HPDE6-E6E7 (cell line): Measurements from ENCODE around the gene IGF1R.

Experiments
- DNase-seq: peaks from one replicate; pipeline ENCODE4 v3.0.0; 2011; ENCODE audit warnings: missing footprints; ENCODE audit errors: extremely low spot score

IGF1R gene

GRCh38 chr15:98725874-98726273, 77.5 kb downstream of the IGF1R start:
- no peak for DNase-seq

GRCh38 chr15:98727115-98728040, 79.0 kb downstream of the IGF1R start:
- peak; percentile 98 for DNase-seq

GRCh38 chr15:98728082-98728810, 79.9 kb downstream of the IGF1R start:
- no peak for DNase-seq

GRCh38 chr15:98728811-98729160, 80.4 kb downstream of the IGF1R start:
- DNase-seq = no peak

GRCh38 chr15:98729446-98730042, 81.2 kb downstream of the IGF1R start:
- DNase-seq = no peak

GRCh38 chr15:98730860-98731711, 82.7 kb downstream of the IGF1R start:
- DNase-seq = no peak

- DNase-seq = no peak
Measured at GRCh38 chr15:98731712-98732450, 83.5 kb downstream of the IGF1R start.

- no peak for DNase-seq
Measured at GRCh38 chr15:98733098-98733497, 84.8 kb downstream of the IGF1R start.

- no peak for DNase-seq
Measured at GRCh38 chr15:98734466-98735199, 86.3 kb downstream of the IGF1R start.

GRCh38 chr15:98735304-98735703, 87.0 kb downstream of the IGF1R start:
- no peak for DNase-seq

GRCh38 chr15:98735895-98736617, 87.7 kb downstream of the IGF1R start:
- no peak for DNase-seq

- no peak for DNase-seq
Measured at GRCh38 chr15:98737159-98737558, 88.8 kb downstream of the IGF1R start.

GRCh38 chr15:98737721-98738120, 89.4 kb downstream of the IGF1R start:
- no peak for DNase-seq

GRCh38 chr15:98738689-98739401, 90.5 kb downstream of the IGF1R start:
- no peak for DNase-seq

- DNase-seq = no peak
Measured at GRCh38 chr15:98740295-98740694, 92.0 kb downstream of the IGF1R start.

- no peak for DNase-seq
Measured at GRCh38 chr15:98740963-98741362, 92.6 kb downstream of the IGF1R start.

- no peak for DNase-seq
Measured at GRCh38 chr15:98743177-98743576, 94.8 kb downstream of the IGF1R start.

- DNase-seq = no peak
Measured at GRCh38 chr15:98744506-98744905, 96.2 kb downstream of the IGF1R start.

GRCh38 chr15:98745179-98745578, 96.8 kb downstream of the IGF1R start:
- DNase-seq = peak; percentile 31
